Activated T-helper 17 cell treated with anti-CD3 and anti-CD28 coated beads, Interleukin-2, amount 50 U/mL, for 72 hours (primary cell): Measurements from ENCODE around the gene ZDHHC24. TPM values are rescaled to one million over a fixed set of nuclear protein-coding genes. Genes with fewer than 3 reads are reported as not detected.

Experiments
- total RNA-seq, 2 donors: library from RNA; stranded (reverse); gene quantifications; one replicate each; pipeline ENCODE4 v1.2.3, GENCODE V29; 2022

The ZDHHC24 gene
- total RNA-seq, 2 donors from 2014 or later = 8.7 to 12.6 TPM

Other genes starting within 250 kb of the ZDHHC24 start
- not detected for gene CD248, start 229.0 kb downstream of the ZDHHC24 start, total RNA-seq
- 1 to 10 TPM; 1.6 to 3.4 TPM for gene RIN1, start 209.6 kb downstream of the ZDHHC24 start, total RNA-seq
- gene BRMS1, start 200.9 kb downstream of the ZDHHC24 start, total RNA-seq = 10 to 100 TPM; 21.6 to 41.7 TPM
- gene B4GAT1, start 198.4 kb downstream of the ZDHHC24 start, total RNA-seq = 10 to 100 TPM in 1 of 2 donors, 1 to 10 TPM in 1; 7.7 to 12.9 TPM
- gene SLC29A2, start 174.3 kb downstream of the ZDHHC24 start, total RNA-seq = 1 to 10 TPM; 7.6 to 9.1 TPM
- gene NPAS4, start 125.0 kb downstream of the ZDHHC24 start, total RNA-seq = under 1 TPM; 0.21 to 0.28 TPM
- gene MRPL11, start 107.2 kb downstream of the ZDHHC24 start, total RNA-seq = 100 to 1,000 TPM in 1 of 2 donors, 10 to 100 TPM in 1; 56.1 to 131 TPM
- gene PELI3, start 79.1 kb downstream of the ZDHHC24 start, total RNA-seq = 10 to 100 TPM in 1 of 2 donors, 1 to 10 TPM in 1; 8.1 to 17.5 TPM
- 100 to 1,000 TPM in 1 of 2 donors, 10 to 100 TPM in 1; 67.9 to 117 TPM for gene DPP3, start 65.6 kb downstream of the ZDHHC24 start, total RNA-seq
- gene BBS1, start 35.4 kb downstream of the ZDHHC24 start, total RNA-seq = 10 to 100 TPM; 16.4 to 17.2 TPM
- gene ACTN3, start 855 bp upstream of the ZDHHC24 start, total RNA-seq = 1 to 10 TPM in 1 of 2 donors, under 1 TPM in 1; 0.58 to 3.0 TPM
- 10 to 100 TPM in 1 of 2 donors, 1 to 10 TPM in 1; 4.1 to 12.9 TPM for gene CTSF, start 22.6 kb upstream of the ZDHHC24 start, total RNA-seq
- gene CCDC87, start 47.0 kb upstream of the ZDHHC24 start, total RNA-seq = under 1 TPM; 0.11 to 0.15 TPM
- gene CCS, start 47.1 kb upstream of the ZDHHC24 start, total RNA-seq = 10 to 100 TPM; 27.5 to 35.1 TPM
- gene RBM14, start 70.6 kb upstream of the ZDHHC24 start, total RNA-seq = 100 to 1,000 TPM; 127 to 156 TPM
- gene RBM4, start 92.7 kb upstream of the ZDHHC24 start, total RNA-seq = 10 to 100 TPM; 92.4 to 94.0 TPM
- gene RBM4B, start 131.8 kb upstream of the ZDHHC24 start, total RNA-seq = 10 to 100 TPM; 23.6 to 31.4 TPM
- gene SPTBN2, start 183.2 kb upstream of the ZDHHC24 start, total RNA-seq = under 1 TPM; 0.37 to 0.45 TPM